ENCODE data around the gene KNDC1. TPM values are rescaled to one million over a fixed set of nuclear protein-coding genes. Genes with fewer than 3 reads are reported as not detected.

The KNDC1 gene
- total RNA-seq, 1 donor from 2014 or later: 0.09 TPM

- H3K4me1 Mint-ChIP-seq: peaks cover 22% of the 10 kb centered on the region
- H3K27ac Mint-ChIP-seq: no peak overlapping the region
- ChIA-PET CTCF (no interaction called here), POLR2A (no interaction called here)
- ATAC-seq (ENCODE audit: low read depth) (no peak), DNase-seq (no peak)
- no peak for TF ChIP-seq CTCF (IDR thresholded peaks at IDR 0.05)
- no peaks in the 10 kb centered on the region for H3K9me3 Mint-ChIP-seq
- H3K27me3 Mint-ChIP-seq: no peaks in the 10 kb centered on the region
- H3K36me3 Mint-ChIP-seq (ENCODE audit: low read depth): peaks cover 39% of the 10 kb centered on the region
- H3K4me3 Mint-ChIP-seq: no peak overlapping the region
- intact Hi-C loops (cut with micrococcal nuclease): no loop called here
Measured at GRCh38 chr10:133268532-133268931, 108.5 kb downstream of the KNDC1 start.

- intact Hi-C loops (cut with micrococcal nuclease): no loop called here
- DNase-seq: no peak
- no peak overlapping the region for H3K4me3 Mint-ChIP-seq
Measured at GRCh38 chr10:133269367-133269766, 109.3 kb downstream of the KNDC1 start.

GRCh38 chr10:133270204-133270603, 110.2 kb downstream of the KNDC1 start:
- intact Hi-C loops (cut with micrococcal nuclease): no loop called here
- peaks cover 13% of the 10 kb centered on the region for H3K4me1 Mint-ChIP-seq
- H3K36me3 Mint-ChIP-seq (ENCODE audit: low read depth): peaks cover 39% of the 10 kb centered on the region
- POLR2A ChIA-PET: interaction anchor here (1.1 kb wide), 1 partner anchor 13 kb away, joined by 3 read pairs; no protein-coding TSS in a partner anchor
- TF ChIP-seq CTCF (IDR thresholded peaks at IDR 0.05): no peak
- no peaks in the 10 kb centered on the region for H3K9me3 Mint-ChIP-seq
- H3K4me3 Mint-ChIP-seq: no peak overlapping the region
- no peak overlapping the region for H3K27ac Mint-ChIP-seq
- DNase-seq (no peak), ATAC-seq (ENCODE audit: low read depth) (no peak)
- H3K27me3 Mint-ChIP-seq: no peaks in the 10 kb centered on the region
- CTCF ChIA-PET: no interaction called here

More at GRCh38 chr10:133269367-133269766, 109.3 kb downstream of the KNDC1 start:
- no peak for TF ChIP-seq CTCF (IDR thresholded peaks at IDR 0.05)
- no peak overlapping the region for H3K27ac Mint-ChIP-seq
- ChIA-PET POLR2A (no interaction called here), CTCF (no interaction called here)
- no peak for ATAC-seq (ENCODE audit: low read depth)
- H3K36me3 Mint-ChIP-seq (ENCODE audit: low read depth): peaks cover 37% of the 10 kb centered on the region
- no peaks in the 10 kb centered on the region for H3K27me3 Mint-ChIP-seq
- peaks cover 15% of the 10 kb centered on the region for H3K4me1 Mint-ChIP-seq
- H3K9me3 Mint-ChIP-seq: no peaks in the 10 kb centered on the region

GRCh38 chr10:133270773-133271297, 110.8 kb downstream of the KNDC1 start:
- no peak for DNase-seq
- TF ChIP-seq CTCF (IDR thresholded peaks at IDR 0.05): no peak
- H3K27ac Mint-ChIP-seq: no peak overlapping the region
- H3K36me3 Mint-ChIP-seq (ENCODE audit: low read depth): peaks cover 36% of the 10 kb centered on the region
- no peak overlapping the region for H3K4me3 Mint-ChIP-seq
- H3K9me3 Mint-ChIP-seq: no peaks in the 10 kb centered on the region
- ChIA-PET POLR2A (interaction anchor here (1.1 kb wide), 1 partner anchor 14 kb away, joined by 3 read pairs; no protein-coding TSS in a partner anchor), CTCF (no interaction called here)
- intact Hi-C loops (cut with micrococcal nuclease): no loop called here
- peaks cover 8% of the 10 kb centered on the region for H3K4me1 Mint-ChIP-seq
- no peaks in the 10 kb centered on the region for H3K27me3 Mint-ChIP-seq
- no peak for ATAC-seq (ENCODE audit: low read depth)

- Mint-ChIP-seq H3K27me3 (no peaks in the 10 kb centered on the region), H3K9me3 (no peaks in the 10 kb centered on the region), H3K36me3 (ENCODE audit: low read depth) (peaks cover 35% of the 10 kb centered on the region), H3K4me1 (peaks cover 10% of the 10 kb centered on the region), H3K27ac (no peak overlapping the region), H3K4me3 (no peak overlapping the region)
- ATAC-seq (ENCODE audit: low read depth) (no peak), DNase-seq (no peak)
- intact Hi-C loops (cut with micrococcal nuclease): no loop called here
- POLR2A ChIA-PET: interaction anchor here (4.8 kb wide), 1 partner anchor 8 kb away, joined by 85 read pairs; no protein-coding TSS in a partner anchor
- no peak for TF ChIP-seq CTCF (IDR thresholded peaks at IDR 0.05)
- CTCF ChIA-PET: no interaction called here
Measured at GRCh38 chr10:133271521-133272300, 111.7 kb downstream of the KNDC1 start.
